K562 (cell line): Measurements from ENCODE around the gene TMEM266. TPM values are rescaled to one million over a fixed set of nuclear protein-coding genes. Genes with fewer than 3 reads are reported as not detected.
A peak's percentile ranks its signal among the peaks of the same experiment; 100 is the strongest.

ENCODE experiments used
- ATAC-seq: fragments of 200-7000 bp; cut with Tn5 transposase; 3 replicates; pipeline ENCODE4 v1.9.1; 2020; ENCODE audit warnings: moderate library complexity
- BruUV-seq: library from RNA; stranded (reverse); fragments of 400-500 nt; replicated peaks from 2 replicates; lab custom pipeline; 2021; lab: Mats Ljungman, UMichigan
- CTCF ChIA-PET: fragments of 300-600 bp; formaldehyde crosslinking; extraction: SDS; loops from one replicate; lab custom pipeline; 2021; ENCODE audit warnings: low intra/inter-chr PET ratio; lab: Yijun Ruan, JAX
- POLR2A ChIA-PET: fragments of 300-600, 350-650 bp; sonication (Branson Sonifier 250); formaldehyde crosslinking; extraction: SDS; loops from one replicate; lab custom pipeline; 2021; ENCODE audit warnings: antibody characterized with exemption, inconsistent platforms; lab: Yijun Ruan, JAX
- DNase-seq, 4 experiments: peaks; one replicate each; pipeline versions ENCODE4 v3.0.0 to v3.0.0-alpha.2; 2011 to 2018; ENCODE audit warnings: low spot score in 3 of 4, mixed read lengths in 3 of 4; ENCODE audit errors: extremely low read depth in 1 of 4
- FAIRE-seq: peaks from 2 replicates; lab custom pipeline; 2011; peaks lifted over from hg19 to GRCh38; lab: Jason Lieb, UNC
- H2AFZ ChIP-seq: 2 replicates; pipeline ENCODE4 v1.6.0; 2011; ENCODE audit warnings: low read depth, low read length, control low read depth, inconsistent platforms
- H3K27ac ChIP-seq: fragments of 200-600 bp; 3 replicates; pipeline ENCODE4 v1.8.0; 2011; ENCODE audit warnings: low read depth, mild to moderate bottlenecking, control low read depth, inconsistent platforms, low read length, moderate library complexity, mixed read lengths; ENCODE audit errors: extremely low read depth
- H3K27me3 ChIP-seq, 2 experiments: fragments of 300-600 bp in 1 of 2; 2 replicates in 1 of 2; 3 replicates in 1 of 2; pipeline versions ENCODE4 v1.6.0 to v1.8.0; 2011; ENCODE audit warnings: inconsistent platforms in 2 of 2, low read length in 2 of 2, mild to moderate bottlenecking in 1 of 2, mixed read lengths in 1 of 2, moderate library complexity in 1 of 2; ENCODE audit not compliant: control insufficient read depth in 2 of 2, insufficient read depth in 2 of 2
- H3K36me3 ChIP-seq: fragments of 300-600 bp; 3 replicates; pipeline ENCODE4 v1.8.0; 2011; ENCODE audit warnings: mild to moderate bottlenecking, low read length, inconsistent platforms; ENCODE audit not compliant: control insufficient read depth, insufficient read depth
- H3K4me1 ChIP-seq, 2 experiments: fragments of 200-600 bp in 1 of 2; replicated peaks in 1 of 2; 2 replicates in 1 of 2; 3 replicates in 1 of 2; pipeline versions ENCODE4 v1.5.1 to v1.8.0; 2011; ENCODE audit warnings: inconsistent platforms in 2 of 2, low read length in 2 of 2, mild to moderate bottlenecking in 1 of 2, mixed read lengths in 1 of 2, moderate library complexity in 1 of 2; ENCODE audit not compliant: control insufficient read depth in 2 of 2, insufficient read depth in 2 of 2
- H3K4me2 ChIP-seq: 2 replicates; pipeline ENCODE4 v1.6.1; 2011; ENCODE audit warnings: low read length, control low read depth, inconsistent platforms, mixed read lengths; ENCODE audit not compliant: insufficient read depth
- H3K4me3 ChIP-seq: fragments of 200-600 bp; sonication (generic), shearing (Covaris generic); 2 replicates; pipeline ENCODE4 v1.5.1; 2016; ENCODE audit warnings: control low read depth, inconsistent platforms
- H3K79me2 ChIP-seq: fragments of 200-600 bp; 3 replicates; pipeline ENCODE4 v1.8.0; 2011; ENCODE audit warnings: low read length, inconsistent platforms; ENCODE audit not compliant: control insufficient read depth, insufficient read depth
- H3K9ac ChIP-seq, 2 experiments: 2 replicates each; pipeline versions ENCODE4 v1.6.0 to v1.6.1; 2011; ENCODE audit warnings: low read depth in 2 of 2, low read length in 2 of 2, control low read depth in 1 of 2, inconsistent platforms in 1 of 2, mild to moderate bottlenecking in 1 of 2, mixed read lengths in 1 of 2; ENCODE audit not compliant: insufficient read depth in 1 of 2
- H3K9me1 ChIP-seq: one replicate; pipeline ENCODE4 v1.6.0; 2011; ENCODE audit warnings: inconsistent platforms, mild to moderate bottlenecking, low read length, moderate library complexity; ENCODE audit not compliant: control insufficient read depth, insufficient read depth
- H3K9me3 ChIP-seq: replicated peaks from 2 replicates; pipeline ENCODE4 v1.5.1; 2011; ENCODE audit warnings: low read depth, low read length, inconsistent platforms; ENCODE audit not compliant: control insufficient read depth, insufficient read depth
- H4K20me1 ChIP-seq: replicated peaks from 2 replicates; pipeline ENCODE4 v1.6.1; 2011; ENCODE audit warnings: low read length, inconsistent platforms, mixed read lengths; ENCODE audit not compliant: control insufficient read depth, insufficient read depth
- BHLHE40 ChIP-seq: IDR thresholded peaks from 2 replicates; pipeline ENCODE4 v1.6.1; 2011; ENCODE audit warnings: low read length, improper control_type of control experiment
- CBX2 ChIP-seq: fragments of 200-600 bp; sonication (generic); IDR thresholded peaks from one replicate; pipeline ENCODE4 v1.6.1; 2012; ENCODE audit warnings: mild to moderate bottlenecking, low read length, inconsistent platforms; ENCODE audit not compliant: insufficient read depth, poor library complexity, severe bottlenecking
- CEBPG ChIP-seq, 3 experiments: fragments of 200-800 bp in 1 of 3; sonication (Bioruptor generic) in 1 of 3; sonication (generic) in 1 of 3; formaldehyde crosslinking in 1 of 3; IDR thresholded peaks in 2 of 3; conservative IDR thresholded peaks in 1 of 3; 2 replicates each; pipeline versions ENCODE4 v1.6.1 to v1.8.0; 2016 to 2022; ENCODE audit warnings: missing compliant biosample characterization in 2 of 3, missing genetic modification characterization in 2 of 3, mild to moderate bottlenecking in 1 of 3, missing genetic modification reagents in 1 of 3
- HCFC1 ChIP-seq: IDR thresholded peaks from 2 replicates; pipeline ENCODE4 v1.6.1; 2012; ENCODE audit warnings: low read depth, low read length, improper control_type of control experiment
- NCOA2 ChIP-seq, 2 experiments: fragments of 450-650 bp; IDR thresholded peaks; 2 replicates each; pipeline ENCODE4 v1.6.1; 2018; ENCODE audit warnings: mild to moderate bottlenecking in 2 of 2, moderate library complexity in 1 of 2; ENCODE audit not compliant: partially characterized antibody in 2 of 2
- SMARCE1 ChIP-seq: fragments of 450-650 bp; IDR thresholded peaks from 2 replicates; pipeline ENCODE4 v1.7.1; 2016; ENCODE audit warnings: mild to moderate bottlenecking
- ZNF133 ChIP-seq: fragments of 250-450 bp; sonication (Bioruptor Pico); IDR thresholded peaks from 2 replicates; pipeline ENCODE4 v1.4.0; 2020; ENCODE audit warnings: mild to moderate bottlenecking
- ZNF3 ChIP-seq: fragments of 250-450 bp; sonication (Bioruptor Pico); IDR thresholded peaks from 2 replicates; pipeline ENCODE4 v1.5.0; 2021; ENCODE audit warnings: mild to moderate bottlenecking, moderate library complexity
- WGBS: fragments of 100-300 bp; shearing (Covaris generic); methylation state at CpG from one replicate; pipeline ENCODE4 v1.1.6; 2016; ENCODE audit warnings: low coverage, mixed read lengths; ENCODE audit not compliant: insufficient coverage; ENCODE audit errors: missing lambda C conversion rate; 5-methylcytosine and 5-hydroxymethylcytosine counted together
- in situ Hi-C: fragments of 300-500 bp; cut with MboI; formaldehyde crosslinking; loops from 4 replicates; pipeline ENCODE4 v1.15.0; 2018; ENCODE audit warnings: inconsistent platforms, mixed read lengths
- intact Hi-C: fragments of 100-400 bp; cut with micrococcal nuclease; formaldehyde crosslinking; loops from 2 replicates; pipeline ENCODE4 v1.14.2; 2022
- polyA plus RNA-seq, 8 experiments: library from polyadenylated mRNA; depleted of rRNA in 4 of 8; stranded (reverse) in 5 of 8; unstranded in 3 of 8; fragments of >200 nt; fragmentation: Nextera tagmentation in 2 of 8; fragmentation: Illumina TruSeq in 1 of 8; extraction: Ambion mirVana in 2 of 8; extraction: Trizol in 1 of 8; gene quantifications; 2 replicates each; pipeline versions ENCODE4 v1.2.1 to v1.2.3, GENCODE V29; 2011 to 2014; ENCODE audit warnings: inconsistent platforms in 1 of 8, missing spikeins in 1 of 8
- total RNA-seq, 7 experiments: library from RNA; depleted of rRNA in 6 of 7; stranded (reverse); fragments of >200 nt in 6 of 7; fragmentation: Illumina TruSeq in 2 of 7; extraction: Trizol in 2 of 7; gene quantifications; 2 replicates each; pipeline versions ENCODE4 v1.2.1 to v1.2.3, GENCODE V29; 2011 to 2021; ENCODE audit warnings: low replicate concordance in 1 of 7
- TF ChIP-seq, protein P1 (sequence below): fragments of 200-800 bp; sonication (Bioruptor generic); IDR thresholded peaks from 2 replicates; pipeline ENCODE4 v1.6.1; 2017; ENCODE audit warnings: missing genetic modification characterization, missing compliant biosample characterization
- TF ChIP-seq, protein P2 (sequence below): sonication (generic); formaldehyde crosslinking; IDR thresholded peaks from 2 replicates; pipeline ENCODE4 v1.8.1; 2023; ENCODE audit warnings: missing genetic modification reagents, mild to moderate bottlenecking, borderline replicate concordance
- TF ChIP-seq, protein P3 (sequence below): fragments of 250-450 bp; sonication (Bioruptor Pico); IDR thresholded peaks from 2 replicates; pipeline ENCODE4 v1.5.0; 2021

Gene TMEM266
- total and polyA plus RNA-seq, 9 of the 15 experiments (the other 6 are each of a cell fraction or from before 2014, with no cell fraction given), result not detected

GRCh38 chr15:76217882-76218217, 158.1 kb downstream of the TMEM266 start (continued):
- TF ChIP-seq, protein P1, sequence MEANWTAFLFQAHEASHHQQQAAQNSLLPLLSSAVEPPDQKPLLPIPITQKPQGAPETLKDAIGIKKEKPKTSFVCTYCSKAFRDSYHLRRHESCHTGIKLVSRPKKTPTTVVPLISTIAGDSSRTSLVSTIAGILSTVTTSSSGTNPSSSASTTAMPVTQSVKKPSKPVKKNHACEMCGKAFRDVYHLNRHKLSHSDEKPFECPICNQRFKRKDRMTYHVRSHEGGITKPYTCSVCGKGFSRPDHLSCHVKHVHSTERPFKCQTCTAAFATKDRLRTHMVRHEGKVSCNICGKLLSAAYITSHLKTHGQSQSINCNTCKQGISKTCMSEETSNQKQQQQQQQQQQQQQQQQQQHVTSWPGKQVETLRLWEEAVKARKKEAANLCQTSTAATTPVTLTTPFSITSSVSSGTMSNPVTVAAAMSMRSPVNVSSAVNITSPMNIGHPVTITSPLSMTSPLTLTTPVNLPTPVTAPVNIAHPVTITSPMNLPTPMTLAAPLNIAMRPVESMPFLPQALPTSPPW (CRISPR knock-in tag), result no peak
- TF ChIP-seq BHLHE40, result no peak
- TF ChIP-seq, all 486 proteins: peak for 0

- Histone ChIP-seq H3K4me1 (no peaks in the 10 kb centered on the region), H3K9ac (no peak overlapping the region), H3K9me3 (no peaks in the 10 kb centered on the region), H3K9me1 (no peaks in the 10 kb centered on the region), H3K79me2 (no peaks in the 10 kb centered on the region), H3K36me3 (peaks cover 72% of the 10 kb centered on the region), H2AFZ (no peak overlapping the region), H3K27me3 (no peaks in the 10 kb centered on the region), H4K20me1 (no peaks in the 10 kb centered on the region), H3K4me3 (no peak overlapping the region), H3K27ac (no peak overlapping the region), H3K4me2 (no peak overlapping the region)
- 95% methylated on average over 1 of the region's 1 CpG for WGBS
- CTCF ChIA-PET, result no interaction called here
- in situ Hi-C loops, result no loop called here
- FAIRE-seq (no peak), DNase-seq (no peak), ATAC-seq (no peak)
- POLR2A ChIA-PET, result no interaction called here
- intact Hi-C loops, result no loop called here
- TF ChIP-seq SMARCE1 (no peak), HCFC1 (no peak), CEBPG (CRISPR knock-in tag; IDR thresholded peaks at IDR 0.05) (no peak), CEBPG (tag; conservative IDR thresholded peaks at IDR 0.05 in 1 of 2, IDR thresholded peaks at IDR 0.05 in 1 of 2) (0 out of 4 replicates have a peak, but pooled peaks of 1 of the 2 experiments have one; percentile 16), ZNF3 (CRISPR knock-in tag) (no peak), ZNF133 (CRISPR knock-in tag) (no peak), CBX2 (no peak), NCOA2 (IDR thresholded peaks at IDR 0.05; ENCODE audit: partially characterized antibody in 2 of 2) (no peak)
- TF ChIP-seq, protein P2, sequence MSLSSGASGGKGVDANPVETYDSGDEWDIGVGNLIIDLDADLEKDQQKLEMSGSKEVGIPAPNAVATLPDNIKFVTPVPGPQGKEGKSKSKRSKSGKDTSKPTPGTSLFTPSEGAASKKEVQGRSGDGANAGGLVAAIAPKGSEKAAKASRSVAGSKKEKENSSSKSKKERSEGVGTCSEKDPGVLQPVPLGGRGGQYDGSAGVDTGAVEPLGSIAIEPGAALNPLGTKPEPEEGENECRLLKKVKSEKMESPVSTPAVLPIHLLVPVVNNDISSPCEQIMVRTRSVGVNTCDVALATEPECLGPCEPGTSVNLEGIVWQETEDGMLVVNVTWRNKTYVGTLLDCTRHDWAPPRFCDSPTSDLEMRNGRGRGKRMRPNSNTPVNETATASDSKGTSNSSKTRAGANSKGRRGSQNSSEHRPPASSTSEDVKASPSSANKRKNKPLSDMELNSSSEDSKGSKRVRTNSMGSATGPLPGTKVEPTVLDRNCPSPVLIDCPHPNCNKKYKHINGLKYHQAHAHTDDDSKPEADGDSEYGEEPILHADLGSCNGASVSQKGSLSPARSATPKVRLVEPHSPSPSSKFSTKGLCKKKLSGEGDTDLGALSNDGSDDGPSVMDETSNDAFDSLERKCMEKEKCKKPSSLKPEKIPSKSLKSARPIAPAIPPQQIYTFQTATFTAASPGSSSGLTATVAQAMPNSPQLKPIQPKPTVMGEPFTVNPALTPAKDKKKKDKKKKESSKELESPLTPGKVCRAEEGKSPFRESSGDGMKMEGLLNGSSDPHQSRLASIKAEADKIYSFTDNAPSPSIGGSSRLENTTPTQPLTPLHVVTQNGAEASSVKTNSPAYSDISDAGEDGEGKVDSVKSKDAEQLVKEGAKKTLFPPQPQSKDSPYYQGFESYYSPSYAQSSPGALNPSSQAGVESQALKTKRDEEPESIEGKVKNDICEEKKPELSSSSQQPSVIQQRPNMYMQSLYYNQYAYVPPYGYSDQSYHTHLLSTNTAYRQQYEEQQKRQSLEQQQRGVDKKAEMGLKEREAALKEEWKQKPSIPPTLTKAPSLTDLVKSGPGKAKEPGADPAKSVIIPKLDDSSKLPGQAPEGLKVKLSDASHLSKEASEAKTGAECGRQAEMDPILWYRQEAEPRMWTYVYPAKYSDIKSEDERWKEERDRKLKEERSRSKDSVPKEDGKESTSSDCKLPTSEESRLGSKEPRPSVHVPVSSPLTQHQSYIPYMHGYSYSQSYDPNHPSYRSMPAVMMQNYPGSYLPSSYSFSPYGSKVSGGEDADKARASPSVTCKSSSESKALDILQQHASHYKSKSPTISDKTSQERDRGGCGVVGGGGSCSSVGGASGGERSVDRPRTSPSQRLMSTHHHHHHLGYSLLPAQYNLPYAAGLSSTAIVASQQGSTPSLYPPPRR (CRISPR knock-in tag), result no peak
- TF ChIP-seq, protein P3, sequence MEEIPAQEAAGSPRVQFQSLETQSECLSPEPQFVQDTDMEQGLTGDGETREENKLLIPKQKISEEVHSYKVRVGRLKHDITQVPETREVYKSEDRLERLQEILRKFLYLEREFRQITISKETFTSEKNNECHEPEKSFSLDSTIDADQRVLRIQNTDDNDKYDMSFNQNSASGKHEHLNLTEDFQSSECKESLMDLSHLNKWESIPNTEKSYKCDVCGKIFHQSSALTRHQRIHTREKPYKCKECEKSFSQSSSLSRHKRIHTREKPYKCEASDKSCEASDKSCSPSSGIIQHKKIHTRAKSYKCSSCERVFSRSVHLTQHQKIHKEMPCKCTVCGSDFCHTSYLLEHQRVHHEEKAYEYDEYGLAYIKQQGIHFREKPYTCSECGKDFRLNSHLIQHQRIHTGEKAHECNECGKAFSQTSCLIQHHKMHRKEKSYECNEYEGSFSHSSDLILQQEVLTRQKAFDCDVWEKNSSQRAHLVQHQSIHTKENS (CRISPR knock-in tag), result no peak
- no TSS peak for BruUV-seq
Observed at GRCh38 chr15:76221085-76221767, 161.4 kb downstream of the TMEM266 start.
